Dendritic cell treated with granulocyte-macrophage colony-stimulating factor and Interleukin-4, amounts not matched to agents 40 ng/mL and 50 ng/mL, for 4 days (primary cell): ENCODE measurements around the gene ADAMTS14.

Source experiments
- H3K27ac Mint-ChIP-seq: one replicate; pipeline ENCODE4 v1.8.0; 2022; ENCODE audit warnings: mild to moderate bottlenecking, mixed read lengths
- H3K27me3 Mint-ChIP-seq: one replicate; pipeline ENCODE4 v1.8.0; 2022; ENCODE audit warnings: mild to moderate bottlenecking, mixed read lengths
- H3K36me3 Mint-ChIP-seq: one replicate; pipeline ENCODE4 v1.8.0; 2022; ENCODE audit warnings: low read depth, mixed read lengths
- H3K4me1 Mint-ChIP-seq: one replicate; pipeline ENCODE4 v1.8.0; 2022; ENCODE audit warnings: low read depth, mixed read lengths
- H3K4me3 Mint-ChIP-seq: one replicate; pipeline ENCODE4 v1.8.0; 2022; ENCODE audit warnings: mild to moderate bottlenecking, moderate library complexity, mixed read lengths
- H3K9me3 Mint-ChIP-seq: one replicate; pipeline ENCODE4 v1.8.0; 2022; ENCODE audit warnings: mixed read lengths
- intact Hi-C: fragments of 100-400 bp; cut with micrococcal nuclease; formaldehyde crosslinking; loops from one replicate; pipeline ENCODE4 v1.15.0; 2022

ADAMTS14 gene

GRCh38 chr10:70779511-70780369, 107.4 kb downstream of the ADAMTS14 start:
- no peaks in the 10 kb centered on the region for H3K36me3 Mint-ChIP-seq
- H3K4me3 Mint-ChIP-seq = no peak overlapping the region
- H3K4me1 Mint-ChIP-seq = peaks cover 42% of the 10 kb centered on the region
- no peaks in the 10 kb centered on the region for H3K9me3 Mint-ChIP-seq
- H3K27ac Mint-ChIP-seq = peak overlapping the region; percentile 72
- intact Hi-C loops = no loop called here
- H3K27me3 Mint-ChIP-seq = peaks cover 11% of the 10 kb centered on the region

GRCh38 chr10:70780370-70780760, 108.1 kb downstream of the ADAMTS14 start:
- H3K4me1 Mint-ChIP-seq = peaks cover 48% of the 10 kb centered on the region
- intact Hi-C loops = no loop called here
- H3K9me3 Mint-ChIP-seq = no peaks in the 10 kb centered on the region
- peaks cover 7% of the 10 kb centered on the region for H3K27me3 Mint-ChIP-seq
- H3K27ac Mint-ChIP-seq = peak overlapping the region; percentile 72
- no peak overlapping the region for H3K4me3 Mint-ChIP-seq
- no peaks in the 10 kb centered on the region for H3K36me3 Mint-ChIP-seq

- intact Hi-C loops = no loop called here
- H3K4me3 Mint-ChIP-seq = no peak overlapping the region
- H3K27me3 Mint-ChIP-seq = peaks cover 7% of the 10 kb centered on the region
- peaks cover 50% of the 10 kb centered on the region for H3K4me1 Mint-ChIP-seq
- no peaks in the 10 kb centered on the region for H3K36me3 Mint-ChIP-seq
- no peaks in the 10 kb centered on the region for H3K9me3 Mint-ChIP-seq
- H3K27ac Mint-ChIP-seq = peak overlapping the region; percentile 72
These were observed 108.5 kb downstream of the ADAMTS14 start for GRCh38 chr10:70780772-70781171.

GRCh38 chr10:70781461-70782051, 109.2 kb downstream of the ADAMTS14 start:
- intact Hi-C loops = no loop called here
- peaks cover 54% of the 10 kb centered on the region for H3K4me1 Mint-ChIP-seq
- no peaks in the 10 kb centered on the region for H3K9me3 Mint-ChIP-seq
- peaks cover 7% of the 10 kb centered on the region for H3K27me3 Mint-ChIP-seq
- H3K27ac Mint-ChIP-seq = peak overlapping the region; percentile 72
- H3K4me3 Mint-ChIP-seq = no peak overlapping the region
- H3K36me3 Mint-ChIP-seq = no peaks in the 10 kb centered on the region

GRCh38 chr10:70782086-70782745, 109.9 kb downstream of the ADAMTS14 start:
- peaks cover 7% of the 10 kb centered on the region for H3K27me3 Mint-ChIP-seq
- no peaks in the 10 kb centered on the region for H3K36me3 Mint-ChIP-seq
- peak overlapping the region; percentile 72 for H3K27ac Mint-ChIP-seq
- H3K4me1 Mint-ChIP-seq = peaks cover 59% of the 10 kb centered on the region
- H3K4me3 Mint-ChIP-seq = no peak overlapping the region
- intact Hi-C loops = no loop called here
- H3K9me3 Mint-ChIP-seq = no peaks in the 10 kb centered on the region

- H3K4me3 Mint-ChIP-seq = no peak overlapping the region
- H3K27me3 Mint-ChIP-seq = peaks cover 4% of the 10 kb centered on the region
These were observed 110.7 kb downstream of the ADAMTS14 start for GRCh38 chr10:70782746-70783680.

GRCh38 chr10:70784016-70784415, 111.7 kb downstream of the ADAMTS14 start:
- Mint-ChIP-seq H3K27me3 (peaks cover 7% of the 10 kb centered on the region), H3K4me1 (peaks cover 56% of the 10 kb centered on the region), H3K36me3 (no peaks in the 10 kb centered on the region), H3K9me3 (no peaks in the 10 kb centered on the region), H3K4me3 (no peak overlapping the region), H3K27ac (no peak overlapping the region)
- intact Hi-C loops = no loop called here

More at GRCh38 chr10:70782746-70783680, 110.7 kb downstream of the ADAMTS14 start:
- Mint-ChIP-seq H3K9me3 (no peaks in the 10 kb centered on the region), H3K4me1 (peaks cover 59% of the 10 kb centered on the region), H3K27ac (peak overlapping the region; percentile 53), H3K36me3 (no peaks in the 10 kb centered on the region)
- intact Hi-C loops = no loop called here

GRCh38 chr10:70784471-70784870, 112.2 kb downstream of the ADAMTS14 start:
- H3K4me1 Mint-ChIP-seq = peaks cover 52% of the 10 kb centered on the region
- H3K4me3 Mint-ChIP-seq = no peak overlapping the region
- intact Hi-C loops = no loop called here
- H3K9me3 Mint-ChIP-seq = no peaks in the 10 kb centered on the region
- no peak overlapping the region for H3K27ac Mint-ChIP-seq
- H3K36me3 Mint-ChIP-seq = no peaks in the 10 kb centered on the region
- peaks cover 9% of the 10 kb centered on the region for H3K27me3 Mint-ChIP-seq

- H3K27me3 Mint-ChIP-seq = peaks cover 10% of the 10 kb centered on the region
- H3K4me1 Mint-ChIP-seq = peaks cover 45% of the 10 kb centered on the region
- intact Hi-C loops = no loop called here
- H3K36me3 Mint-ChIP-seq = no peaks in the 10 kb centered on the region
- H3K27ac Mint-ChIP-seq = no peak within 1 kb of the TSS
- H3K9me3 Mint-ChIP-seq = no peaks in the 10 kb centered on the region
- no peak within 1 kb of the TSS for H3K4me3 Mint-ChIP-seq
These were observed 112.9 kb downstream of the ADAMTS14 start, which contains the start of gene TBATA for GRCh38 chr10:70785190-70785589. Gene TBATA, minus strand, starts transcription at chr10:70785377. Its CDS starts 1,998 bp downstream, at chr10:70783379.

- Mint-ChIP-seq H3K27me3 (peaks cover 11% of the 10 kb centered on the region), H3K4me1 (peaks cover 38% of the 10 kb centered on the region), H3K4me3 (no peak overlapping the region), H3K36me3 (no peaks in the 10 kb centered on the region), H3K27ac (peak overlapping the region; percentile 43), H3K9me3 (no peaks in the 10 kb centered on the region)
- intact Hi-C loops = no loop called here
These were observed 114.6 kb downstream of the ADAMTS14 start for GRCh38 chr10:70786799-70787415.

- Mint-ChIP-seq H3K27me3 (peaks cover 11% of the 10 kb centered on the region), H3K4me1 (peaks cover 11% of the 10 kb centered on the region), H3K4me3 (no peak overlapping the region), H3K9me3 (no peaks in the 10 kb centered on the region), H3K36me3 (no peaks in the 10 kb centered on the region), H3K27ac (no peak overlapping the region)
- intact Hi-C loops = no loop called here
These were observed 119.2 kb downstream of the ADAMTS14 start for GRCh38 chr10:70791386-70792039.

- Mint-ChIP-seq H3K4me3 (no peak overlapping the region), H3K27me3 (peaks cover 12% of the 10 kb centered on the region)
These were observed 123.3 kb downstream of the ADAMTS14 start for GRCh38 chr10:70795613-70796012.

More at GRCh38 chr10:70795613-70796012, 123.3 kb downstream of the ADAMTS14 start:
- intact Hi-C loops = no loop called here
- Mint-ChIP-seq H3K27ac (no peak overlapping the region), H3K4me1 (peaks cover 30% of the 10 kb centered on the region), H3K9me3 (no peaks in the 10 kb centered on the region), H3K36me3 (no peaks in the 10 kb centered on the region)
